Activated naive CD4-positive, alpha-beta T cell treated with anti-CD3 and anti-CD28 coated beads, Interleukin-2, amount 50 U/mL, for 24 hours (primary cell): Measurements from ENCODE around the gene ADAMTS2.

Experiments used
- H3K27ac Mint-ChIP-seq: one replicate; pipeline ENCODE4 v1.8.0; 2021; ENCODE audit warnings: mild to moderate bottlenecking, mixed read lengths
- H3K27me3 Mint-ChIP-seq: one replicate; pipeline ENCODE4 v1.8.0; 2021; ENCODE audit warnings: mixed read lengths
- H3K36me3 Mint-ChIP-seq: one replicate; pipeline ENCODE4 v1.8.0; 2021; ENCODE audit warnings: mixed read lengths
- H3K4me1 Mint-ChIP-seq: one replicate; pipeline ENCODE4 v1.8.0; 2021; ENCODE audit warnings: mixed read lengths
- H3K4me3 Mint-ChIP-seq: one replicate; pipeline ENCODE4 v1.8.0; 2021; ENCODE audit warnings: mild to moderate bottlenecking, mixed read lengths
- H3K9me3 Mint-ChIP-seq: one replicate; pipeline ENCODE4 v1.8.0; 2021; ENCODE audit warnings: mixed read lengths

Gene ADAMTS2

GRCh38 chr5:179313849-179314521 lies 31.3 kb downstream of the ADAMTS2 start:
- Mint-ChIP-seq H3K36me3 (no peaks in the 10 kb centered on the region), H3K4me1 (no peaks in the 10 kb centered on the region), H3K27ac (no peak overlapping the region), H3K9me3 (no peaks in the 10 kb centered on the region), H3K27me3 (peaks cover 3% of the 10 kb centered on the region), H3K4me3 (no peak overlapping the region)

GRCh38 chr5:179312557-179313235 lies 32.6 kb downstream of the ADAMTS2 start:
- Mint-ChIP-seq H3K9me3 (no peaks in the 10 kb centered on the region), H3K4me3 (no peak overlapping the region), H3K27ac (no peak overlapping the region), H3K4me1 (no peaks in the 10 kb centered on the region), H3K36me3 (no peaks in the 10 kb centered on the region), H3K27me3 (peaks cover 3% of the 10 kb centered on the region)

- Mint-ChIP-seq H3K4me1 (no peaks in the 10 kb centered on the region), H3K36me3 (no peaks in the 10 kb centered on the region), H3K4me3 (no peak overlapping the region), H3K9me3 (no peaks in the 10 kb centered on the region), H3K27ac (no peak overlapping the region), H3K27me3 (peaks cover 3% of the 10 kb centered on the region)
Observed at GRCh38 chr5:179311581-179311980, 33.7 kb downstream of the ADAMTS2 start.

GRCh38 chr5:179311091-179311470 lies 34.2 kb downstream of the ADAMTS2 start:
- H3K27ac Mint-ChIP-seq = no peak overlapping the region
- H3K9me3 Mint-ChIP-seq = no peaks in the 10 kb centered on the region
- H3K27me3 Mint-ChIP-seq = peaks cover 3% of the 10 kb centered on the region
- no peaks in the 10 kb centered on the region for H3K4me1 Mint-ChIP-seq
- H3K4me3 Mint-ChIP-seq = no peak overlapping the region
- H3K36me3 Mint-ChIP-seq = no peaks in the 10 kb centered on the region

GRCh38 chr5:179310439-179311090 lies 34.7 kb downstream of the ADAMTS2 start:
- no peak overlapping the region for H3K4me3 Mint-ChIP-seq
- no peaks in the 10 kb centered on the region for H3K4me1 Mint-ChIP-seq
- peaks cover under 1% of the 10 kb centered on the region for H3K9me3 Mint-ChIP-seq
- no peaks in the 10 kb centered on the region for H3K36me3 Mint-ChIP-seq
- peaks cover 2% of the 10 kb centered on the region for H3K27me3 Mint-ChIP-seq
- H3K27ac Mint-ChIP-seq = no peak overlapping the region

GRCh38 chr5:179309751-179310320 lies 35.4 kb downstream of the ADAMTS2 start:
- H3K9me3 Mint-ChIP-seq = peaks cover 8% of the 10 kb centered on the region
- H3K36me3 Mint-ChIP-seq = peaks cover 2% of the 10 kb centered on the region
- H3K27me3 Mint-ChIP-seq = no peaks in the 10 kb centered on the region
- no peak overlapping the region for H3K4me3 Mint-ChIP-seq
- H3K4me1 Mint-ChIP-seq = no peaks in the 10 kb centered on the region
- H3K27ac Mint-ChIP-seq = no peak overlapping the region

- H3K36me3 Mint-ChIP-seq = peaks cover 2% of the 10 kb centered on the region
- no peaks in the 10 kb centered on the region for H3K27me3 Mint-ChIP-seq
- peaks cover 11% of the 10 kb centered on the region for H3K9me3 Mint-ChIP-seq
- H3K4me1 Mint-ChIP-seq = no peaks in the 10 kb centered on the region
- H3K4me3 Mint-ChIP-seq = no peak overlapping the region
- no peak overlapping the region for H3K27ac Mint-ChIP-seq
Observed at GRCh38 chr5:179309383-179309670, 35.9 kb downstream of the ADAMTS2 start.

GRCh38 chr5:179308563-179309382 lies 36.5 kb downstream of the ADAMTS2 start:
- no peak overlapping the region for H3K27ac Mint-ChIP-seq
- H3K36me3 Mint-ChIP-seq = peaks cover 2% of the 10 kb centered on the region
- no peaks in the 10 kb centered on the region for H3K4me1 Mint-ChIP-seq

GRCh38 chr5:179307931-179308471 lies 37.3 kb downstream of the ADAMTS2 start:
- H3K27ac Mint-ChIP-seq = no peak overlapping the region
- no peaks in the 10 kb centered on the region for H3K4me1 Mint-ChIP-seq
- peaks cover 14% of the 10 kb centered on the region for H3K9me3 Mint-ChIP-seq
- no peaks in the 10 kb centered on the region for H3K27me3 Mint-ChIP-seq
- H3K4me3 Mint-ChIP-seq = no peak overlapping the region
- H3K36me3 Mint-ChIP-seq = peaks cover 2% of the 10 kb centered on the region

More at GRCh38 chr5:179308563-179309382, 36.5 kb downstream of the ADAMTS2 start:
- H3K4me3 Mint-ChIP-seq = no peak overlapping the region
- peaks cover 14% of the 10 kb centered on the region for H3K9me3 Mint-ChIP-seq
- H3K27me3 Mint-ChIP-seq = no peaks in the 10 kb centered on the region

GRCh38 chr5:179307013-179307800 lies 38.1 kb downstream of the ADAMTS2 start:
- no peak overlapping the region for H3K27ac Mint-ChIP-seq

GRCh38 chr5:179306191-179307012 lies 38.9 kb downstream of the ADAMTS2 start:
- Mint-ChIP-seq H3K4me3 (no peak overlapping the region), H3K27me3 (no peaks in the 10 kb centered on the region), H3K27ac (no peak overlapping the region), H3K4me1 (no peaks in the 10 kb centered on the region), H3K36me3 (peaks cover 2% of the 10 kb centered on the region), H3K9me3 (peaks cover 14% of the 10 kb centered on the region)

More at GRCh38 chr5:179307013-179307800, 38.1 kb downstream of the ADAMTS2 start:
- Mint-ChIP-seq H3K4me3 (no peak overlapping the region), H3K36me3 (peaks cover 2% of the 10 kb centered on the region), H3K4me1 (no peaks in the 10 kb centered on the region), H3K27me3 (no peaks in the 10 kb centered on the region), H3K9me3 (peaks cover 14% of the 10 kb centered on the region)

- H3K36me3 Mint-ChIP-seq = peaks cover 2% of the 10 kb centered on the region
- no peaks in the 10 kb centered on the region for H3K4me1 Mint-ChIP-seq
- no peaks in the 10 kb centered on the region for H3K27me3 Mint-ChIP-seq
- peaks cover 14% of the 10 kb centered on the region for H3K9me3 Mint-ChIP-seq
- H3K4me3 Mint-ChIP-seq = no peak overlapping the region
- no peak overlapping the region for H3K27ac Mint-ChIP-seq
Observed at GRCh38 chr5:179304871-179305270, 40.4 kb downstream of the ADAMTS2 start.

- Mint-ChIP-seq H3K9me3 (peaks cover 14% of the 10 kb centered on the region), H3K36me3 (peaks cover 2% of the 10 kb centered on the region), H3K4me3 (no peak overlapping the region), H3K4me1 (no peaks in the 10 kb centered on the region), H3K27me3 (no peaks in the 10 kb centered on the region), H3K27ac (no peak overlapping the region)
Observed at GRCh38 chr5:179304466-179304865, 40.8 kb downstream of the ADAMTS2 start.
